Measurements from ENCODE around the gene SYT6. TPM values are rescaled to one million over a fixed set of nuclear protein-coding genes. Genes with fewer than 3 reads are reported as not detected.

The SYT6 gene
- total and polyA plus RNA-seq, 2 donors (not counting 1 experiment from before 2014, with no cell fraction given): not detected

DNA sequence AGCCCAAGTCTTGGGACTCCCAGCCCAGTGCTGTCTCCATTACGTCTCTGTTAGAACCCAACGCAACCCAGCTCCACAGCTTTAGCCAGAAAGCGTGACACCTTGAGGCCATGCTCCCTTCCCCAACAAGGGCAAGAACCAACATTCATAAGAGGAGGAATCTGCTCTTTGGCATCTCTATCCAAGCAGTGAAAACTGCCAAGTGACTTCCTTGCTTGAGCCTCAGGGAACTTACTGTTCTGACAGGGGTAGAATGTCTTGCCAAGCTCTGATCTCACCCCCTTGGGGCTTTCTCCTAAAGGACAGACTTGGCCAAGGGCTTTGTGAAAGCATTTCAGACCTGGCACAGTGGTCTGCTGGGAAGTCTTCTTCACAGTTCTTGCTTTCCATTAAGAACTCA lies 56.6 kb downstream of the SYT6 start:
- no peak for TF ChIP-seq EZH2 (IDR thresholded peaks at IDR 0.05; ENCODE audit: low read length, missing control alignments)
- TF ChIP-seq, protein P1, sequence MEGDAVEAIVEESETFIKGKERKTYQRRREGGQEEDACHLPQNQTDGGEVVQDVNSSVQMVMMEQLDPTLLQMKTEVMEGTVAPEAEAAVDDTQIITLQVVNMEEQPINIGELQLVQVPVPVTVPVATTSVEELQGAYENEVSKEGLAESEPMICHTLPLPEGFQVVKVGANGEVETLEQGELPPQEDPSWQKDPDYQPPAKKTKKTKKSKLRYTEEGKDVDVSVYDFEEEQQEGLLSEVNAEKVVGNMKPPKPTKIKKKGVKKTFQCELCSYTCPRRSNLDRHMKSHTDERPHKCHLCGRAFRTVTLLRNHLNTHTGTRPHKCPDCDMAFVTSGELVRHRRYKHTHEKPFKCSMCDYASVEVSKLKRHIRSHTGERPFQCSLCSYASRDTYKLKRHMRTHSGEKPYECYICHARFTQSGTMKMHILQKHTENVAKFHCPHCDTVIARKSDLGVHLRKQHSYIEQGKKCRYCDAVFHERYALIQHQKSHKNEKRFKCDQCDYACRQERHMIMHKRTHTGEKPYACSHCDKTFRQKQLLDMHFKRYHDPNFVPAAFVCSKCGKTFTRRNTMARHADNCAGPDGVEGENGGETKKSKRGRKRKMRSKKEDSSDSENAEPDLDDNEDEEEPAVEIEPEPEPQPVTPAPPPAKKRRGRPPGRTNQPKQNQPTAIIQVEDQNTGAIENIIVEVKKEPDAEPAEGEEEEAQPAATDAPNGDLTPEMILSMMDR (conservative IDR thresholded peaks at IDR 0.05 in 1 of 2, IDR thresholded peaks at IDR 0.05 in 1 of 2; ENCODE audit: low read depth in 1 of 2, low read length in 2 of 2): no peak
- Histone ChIP-seq H3K79me2 (ENCODE audit: control insufficient read depth, insufficient read depth, low read length) (no peaks in the 10 kb centered on the region), H3K4me3 (replicated peaks in 1 of 4; ENCODE audit: control extremely low read depth in 1 of 4, insufficient read depth in 1 of 4, low read depth in 3 of 4, low read length in 4 of 4) (no peak overlapping the region), H3K9ac (ENCODE audit: insufficient read depth, low read length) (no peak overlapping the region), H3K27ac (ENCODE audit: insufficient read depth, low read length) (no peak overlapping the region), H2AFZ (ENCODE audit: low read length) (no peak overlapping the region), H4K20me1 (ENCODE audit: control insufficient read depth, extremely low read depth, insufficient read depth, low read length) (no peaks in the 10 kb centered on the region), H3K9me3 (ENCODE audit: control insufficient read depth, insufficient read depth, low read depth, low read length) (no peaks in the 10 kb centered on the region), H3K4me1 (ENCODE audit: control insufficient read depth, extremely low read depth, insufficient read depth, low read length) (no peaks in the 10 kb centered on the region), H3K27me3 (ENCODE audit: control insufficient read depth, insufficient read depth, low read length) (peaks cover 5% of the 10 kb centered on the region), H3K36me3 (ENCODE audit: control insufficient read depth, insufficient read depth, low read length) (no peaks in the 10 kb centered on the region), H3K4me2 (ENCODE audit: extremely low read depth, insufficient read depth, low read length) (no peak overlapping the region)
- no peak for DNase-seq (ENCODE audit: low read depth in 2 of 2)

DNA sequence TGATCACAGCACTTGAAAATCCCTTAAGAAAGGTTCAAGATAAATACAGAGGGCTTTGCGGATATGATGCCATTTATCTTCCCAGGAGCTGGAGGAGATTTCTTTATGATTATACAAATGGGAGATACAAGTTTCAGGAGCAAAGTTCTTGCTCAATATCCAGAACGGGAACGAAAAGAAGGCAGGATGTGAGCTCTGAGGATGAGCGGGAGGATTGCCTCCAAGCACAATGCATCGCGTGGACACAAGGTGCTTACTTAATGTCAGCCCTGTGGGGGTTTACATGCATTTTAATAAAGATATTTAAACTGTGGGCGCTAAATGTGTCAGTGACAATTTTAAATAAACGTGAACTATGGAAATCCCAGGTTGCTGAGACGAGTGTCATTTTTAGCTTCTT lies 59.0 kb downstream of the SYT6 start:
- Histone ChIP-seq H3K79me2 (ENCODE audit: control insufficient read depth, insufficient read depth, low read length) (no peaks in the 10 kb centered on the region), H3K9me3 (ENCODE audit: control insufficient read depth, insufficient read depth, low read depth, low read length) (no peaks in the 10 kb centered on the region), H3K9ac (ENCODE audit: insufficient read depth, low read length) (no peak overlapping the region), H3K27ac (ENCODE audit: insufficient read depth, low read length) (no peak overlapping the region), H3K4me3 (replicated peaks in 1 of 4; ENCODE audit: control extremely low read depth in 1 of 4, insufficient read depth in 1 of 4, low read depth in 3 of 4, low read length in 4 of 4) (no peak overlapping the region), H3K4me2 (ENCODE audit: extremely low read depth, insufficient read depth, low read length) (no peak overlapping the region), H2AFZ (ENCODE audit: low read length) (no peak overlapping the region), H3K27me3 (ENCODE audit: control insufficient read depth, insufficient read depth, low read length) (peaks cover 9% of the 10 kb centered on the region), H3K4me1 (ENCODE audit: control insufficient read depth, extremely low read depth, insufficient read depth, low read length) (no peaks in the 10 kb centered on the region), H4K20me1 (ENCODE audit: control insufficient read depth, extremely low read depth, insufficient read depth, low read length) (no peaks in the 10 kb centered on the region), H3K36me3 (ENCODE audit: control insufficient read depth, insufficient read depth, low read length) (no peaks in the 10 kb centered on the region)
- TF ChIP-seq EZH2 (IDR thresholded peaks at IDR 0.05; ENCODE audit: low read length, missing control alignments): no peak
- TF ChIP-seq, protein P1 (conservative IDR thresholded peaks at IDR 0.05 in 1 of 2, IDR thresholded peaks at IDR 0.05 in 1 of 2; ENCODE audit: low read depth in 1 of 2, low read length in 2 of 2): no peak
- no peak for DNase-seq (ENCODE audit: low read depth in 2 of 2)

DNA sequence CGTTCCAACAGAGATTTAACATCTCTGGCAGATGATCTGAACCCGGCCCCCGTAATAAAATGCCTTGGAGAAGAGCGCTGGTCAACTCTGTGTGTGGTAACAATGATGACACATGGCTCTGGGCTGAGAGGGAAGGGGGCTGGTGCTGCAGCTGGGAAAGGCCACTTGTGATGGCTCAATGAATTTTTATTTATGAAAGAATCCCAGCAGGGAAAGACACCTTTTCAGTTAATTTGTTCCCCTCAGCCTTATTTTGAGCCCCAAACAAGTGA lies 59.4 kb downstream of the SYT6 start:
- Histone ChIP-seq H3K4me2 (ENCODE audit: extremely low read depth, insufficient read depth, low read length) (no peak overlapping the region), H3K4me3 (replicated peaks in 1 of 4; ENCODE audit: control extremely low read depth in 1 of 4, insufficient read depth in 1 of 4, low read depth in 3 of 4, low read length in 4 of 4) (no peak overlapping the region), H3K9ac (ENCODE audit: insufficient read depth, low read length) (no peak overlapping the region), H3K36me3 (ENCODE audit: control insufficient read depth, insufficient read depth, low read length) (no peaks in the 10 kb centered on the region), H3K4me1 (ENCODE audit: control insufficient read depth, extremely low read depth, insufficient read depth, low read length) (no peaks in the 10 kb centered on the region), H4K20me1 (ENCODE audit: control insufficient read depth, extremely low read depth, insufficient read depth, low read length) (no peaks in the 10 kb centered on the region), H2AFZ (ENCODE audit: low read length) (no peak overlapping the region), H3K27me3 (ENCODE audit: control insufficient read depth, insufficient read depth, low read length) (peaks cover 9% of the 10 kb centered on the region), H3K9me3 (ENCODE audit: control insufficient read depth, insufficient read depth, low read depth, low read length) (no peaks in the 10 kb centered on the region), H3K79me2 (ENCODE audit: control insufficient read depth, insufficient read depth, low read length) (no peaks in the 10 kb centered on the region), H3K27ac (ENCODE audit: insufficient read depth, low read length) (no peak overlapping the region)
- DNase-seq (ENCODE audit: low read depth in 2 of 2): peak; percentile 9 to 47
- TF ChIP-seq, protein P1 (conservative IDR thresholded peaks at IDR 0.05 in 1 of 2, IDR thresholded peaks at IDR 0.05 in 1 of 2; ENCODE audit: low read depth in 1 of 2, low read length in 2 of 2): no peak
- TF ChIP-seq EZH2 (IDR thresholded peaks at IDR 0.05; ENCODE audit: low read length, missing control alignments): no peak
